A549 (cell line): Measurements from ENCODE around the gene SOHLH2.

Source experiments
- EHMT2 ChIP-seq: fragments of 200-600 bp; sonication (generic); IDR thresholded peaks from 2 replicates; pipeline ENCODE4 v1.6.1; 2016; ENCODE audit warnings: antibody characterized with exemption, low read depth, mild to moderate bottlenecking, moderate library complexity
- JUN ChIP-seq, 2 experiments: fragments of >200 bp; sonication (Bioruptor Twin); formaldehyde crosslinking; IDR thresholded peaks; 2 replicates in 1 of 2; 3 replicates in 1 of 2; pipeline ENCODE4 v1.6.1; 2016 to 2017
- MAZ ChIP-seq: fragments of 150-350 bp; IDR thresholded peaks from 2 replicates; pipeline ENCODE4 v1.6.1; 2014; ENCODE audit warnings: antibody characterized with exemption, low read depth, low read length, borderline replicate concordance
- PHF8 ChIP-seq: fragments of 200-600 bp; sonication (generic); IDR thresholded peaks from 2 replicates; pipeline ENCODE4 v1.6.1; 2016; ENCODE audit warnings: low read depth, mild to moderate bottlenecking, antibody characterized with exemption, moderate library complexity, borderline replicate concordance
- POLR2A ChIP-seq: IDR thresholded peaks from 2 replicates; pipeline ENCODE4 v1.6.1; 2012; ENCODE audit warnings: mild to moderate bottlenecking, low read length
- ZFP36 ChIP-seq: fragments of 450-650 bp; IDR thresholded peaks from 2 replicates; pipeline ENCODE4 v1.6.1; 2014; ENCODE audit warnings: borderline replicate concordance; ENCODE audit not compliant: partially characterized antibody
- TF ChIP-seq, protein P1 (sequence below): IDR thresholded peaks from 2 replicates; pipeline ENCODE4 v1.6.1; 2012; ENCODE audit warnings: low read depth, borderline replicate concordance
- TF ChIP-seq, protein P2 (sequence below): fragments of >200 bp; sonication (Bioruptor Twin); formaldehyde crosslinking; IDR thresholded peaks from 3 replicates; pipeline ENCODE4 v1.5.1; 2016
- TF ChIP-seq, protein P3 (sequence below): IDR thresholded peaks from 2 replicates; pipeline ENCODE4 v1.6.1; 2012

DNA sequence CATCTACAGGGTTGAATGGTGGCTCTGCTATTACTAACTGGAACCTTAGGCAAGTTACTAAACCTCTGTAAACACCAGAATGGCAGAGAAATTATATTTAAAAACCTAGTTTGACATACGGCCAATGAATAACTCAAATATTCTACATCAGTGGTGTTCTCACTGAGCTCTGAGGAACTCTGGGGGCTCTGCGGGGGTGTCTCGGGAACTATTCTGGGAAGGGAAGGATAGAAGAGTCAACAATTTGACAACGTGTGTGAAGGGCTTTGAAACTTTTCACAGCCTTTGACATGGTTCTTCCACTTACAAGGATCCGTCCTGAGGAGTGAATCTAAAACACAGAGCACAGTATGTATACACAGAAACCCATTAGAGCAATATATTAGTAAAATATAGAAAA, 38.7 kb downstream of the SOHLH2 start:
- TF ChIP-seq, protein P1, sequence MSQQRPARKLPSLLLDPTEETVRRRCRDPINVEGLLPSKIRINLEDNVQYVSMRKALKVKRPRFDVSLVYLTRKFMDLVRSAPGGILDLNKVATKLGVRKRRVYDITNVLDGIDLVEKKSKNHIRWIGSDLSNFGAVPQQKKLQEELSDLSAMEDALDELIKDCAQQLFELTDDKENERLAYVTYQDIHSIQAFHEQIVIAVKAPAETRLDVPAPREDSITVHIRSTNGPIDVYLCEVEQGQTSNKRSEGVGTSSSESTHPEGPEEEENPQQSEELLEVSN = no peak
- TF ChIP-seq, protein P2, sequence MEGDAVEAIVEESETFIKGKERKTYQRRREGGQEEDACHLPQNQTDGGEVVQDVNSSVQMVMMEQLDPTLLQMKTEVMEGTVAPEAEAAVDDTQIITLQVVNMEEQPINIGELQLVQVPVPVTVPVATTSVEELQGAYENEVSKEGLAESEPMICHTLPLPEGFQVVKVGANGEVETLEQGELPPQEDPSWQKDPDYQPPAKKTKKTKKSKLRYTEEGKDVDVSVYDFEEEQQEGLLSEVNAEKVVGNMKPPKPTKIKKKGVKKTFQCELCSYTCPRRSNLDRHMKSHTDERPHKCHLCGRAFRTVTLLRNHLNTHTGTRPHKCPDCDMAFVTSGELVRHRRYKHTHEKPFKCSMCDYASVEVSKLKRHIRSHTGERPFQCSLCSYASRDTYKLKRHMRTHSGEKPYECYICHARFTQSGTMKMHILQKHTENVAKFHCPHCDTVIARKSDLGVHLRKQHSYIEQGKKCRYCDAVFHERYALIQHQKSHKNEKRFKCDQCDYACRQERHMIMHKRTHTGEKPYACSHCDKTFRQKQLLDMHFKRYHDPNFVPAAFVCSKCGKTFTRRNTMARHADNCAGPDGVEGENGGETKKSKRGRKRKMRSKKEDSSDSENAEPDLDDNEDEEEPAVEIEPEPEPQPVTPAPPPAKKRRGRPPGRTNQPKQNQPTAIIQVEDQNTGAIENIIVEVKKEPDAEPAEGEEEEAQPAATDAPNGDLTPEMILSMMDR = no peak
- no peak for TF ChIP-seq ZFP36
- TF ChIP-seq POLR2A = no peak
- TF ChIP-seq JUN (IDR thresholded peaks at IDR 0.05) = no peak
- TF ChIP-seq PHF8 = no peak
- TF ChIP-seq MAZ = no peak
- TF ChIP-seq, protein P3, sequence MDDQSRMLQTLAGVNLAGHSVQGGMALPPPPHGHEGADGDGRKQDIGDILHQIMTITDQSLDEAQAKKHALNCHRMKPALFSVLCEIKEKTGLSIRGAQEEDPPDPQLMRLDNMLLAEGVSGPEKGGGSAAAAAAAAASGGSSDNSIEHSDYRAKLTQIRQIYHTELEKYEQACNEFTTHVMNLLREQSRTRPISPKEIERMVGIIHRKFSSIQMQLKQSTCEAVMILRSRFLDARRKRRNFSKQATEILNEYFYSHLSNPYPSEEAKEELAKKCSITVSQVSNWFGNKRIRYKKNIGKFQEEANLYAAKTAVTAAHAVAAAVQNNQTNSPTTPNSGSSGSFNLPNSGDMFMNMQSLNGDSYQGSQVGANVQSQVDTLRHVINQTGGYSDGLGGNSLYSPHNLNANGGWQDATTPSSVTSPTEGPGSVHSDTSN = no peak
- no peak for TF ChIP-seq EHMT2
